ENCODE measurements around the gene TMEM94.
"Not testable (repeated sequence)": the region's sequence is repeated elsewhere in the genome, so short reads cannot be mapped to it uniquely, and the experiment has no call there.

The TMEM94 gene

DNA sequence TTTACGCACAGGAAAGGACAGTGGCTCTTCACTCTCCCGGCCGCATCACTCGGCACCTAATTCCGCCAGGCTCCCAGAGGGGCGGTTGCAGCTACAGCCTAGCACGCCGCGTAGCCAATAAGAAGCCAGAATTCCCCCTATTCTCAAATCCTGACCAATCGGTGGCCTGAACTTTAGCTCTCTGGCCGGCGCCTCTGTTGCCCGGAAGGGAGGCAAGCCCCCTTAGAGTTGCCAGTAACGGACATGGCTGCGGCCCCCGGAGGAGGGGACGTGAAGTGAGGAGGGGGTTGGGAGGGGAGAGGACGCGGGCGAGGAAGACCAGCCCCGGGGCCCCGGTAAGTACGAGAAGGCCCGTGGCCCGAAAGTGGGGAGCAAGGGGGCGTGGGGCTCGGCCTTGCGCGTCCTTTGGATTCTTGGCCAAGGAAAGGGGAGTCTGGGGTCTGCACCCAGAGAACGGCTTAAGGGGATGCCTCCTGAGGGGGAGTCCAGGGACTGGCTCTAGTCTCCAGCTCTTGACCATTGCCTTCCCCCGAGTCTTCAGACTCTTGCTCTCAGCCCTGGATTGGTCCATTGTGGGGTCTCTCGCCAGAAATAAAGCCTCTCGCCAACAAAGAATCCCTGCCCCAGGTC, at the start of gene TMEM94:
TSS of gene TMEM94 (plus strand) at position 219 of the 630 bp plus-strand sequence. CDS start 15,271 bp downstream, outside the sequence.
- peak; percentile 84 for DNase-seq

DNA sequence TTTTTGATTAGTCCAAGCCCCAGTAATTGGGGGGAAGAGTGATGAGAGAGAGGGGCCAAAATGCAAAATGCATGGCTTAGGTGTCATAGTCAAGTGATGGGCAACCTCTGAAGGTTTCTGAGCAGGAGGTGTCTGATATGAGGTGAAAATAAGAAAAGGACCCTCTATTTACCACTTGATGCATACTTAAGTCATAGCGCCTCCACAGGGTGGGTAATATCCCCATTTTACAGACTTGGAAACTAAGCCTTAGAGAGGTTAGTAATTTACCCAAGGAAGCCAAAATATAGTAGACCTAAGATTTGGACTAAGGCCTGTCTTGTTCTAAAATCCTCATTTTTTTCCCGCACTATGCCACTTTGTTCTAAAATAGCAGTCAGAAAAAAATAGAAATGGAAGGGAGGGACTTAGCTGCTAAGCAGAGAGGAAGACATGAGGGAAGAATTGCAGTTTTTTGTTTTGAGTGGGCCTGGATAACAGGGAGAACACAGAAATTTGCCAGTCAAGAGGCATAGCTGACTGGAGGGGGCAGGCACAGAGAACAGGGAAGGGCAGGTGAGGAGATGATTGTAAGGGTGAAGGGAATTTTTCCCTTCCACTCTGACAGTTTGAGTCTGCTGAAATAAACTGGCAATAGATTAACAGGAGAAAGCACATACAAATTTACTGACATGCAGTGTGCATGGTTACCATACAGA, 48.6 kb upstream of the TMEM94 start:
- no peak for DNase-seq

DNA sequence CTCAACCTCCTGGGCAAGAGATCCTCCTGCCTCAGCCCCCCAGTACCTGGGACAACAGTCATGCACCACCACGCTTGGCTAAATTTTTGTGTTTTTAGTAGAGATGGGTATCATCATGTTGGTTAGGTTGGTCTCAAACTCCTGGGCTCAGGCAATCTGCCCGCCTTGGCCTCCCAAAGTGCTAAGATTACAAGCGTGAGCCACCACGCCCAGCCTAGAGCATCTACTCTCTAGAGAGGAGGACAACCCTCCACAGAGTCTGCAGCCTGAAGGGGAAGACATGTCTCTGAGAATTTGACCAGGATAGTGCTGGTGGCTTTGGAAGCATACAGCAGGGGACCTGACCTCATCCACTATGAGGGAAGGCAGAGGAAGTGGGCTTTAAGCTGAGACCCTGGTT, 46.3 kb upstream of the TMEM94 start:
- DNase-seq = no peak

DNA sequence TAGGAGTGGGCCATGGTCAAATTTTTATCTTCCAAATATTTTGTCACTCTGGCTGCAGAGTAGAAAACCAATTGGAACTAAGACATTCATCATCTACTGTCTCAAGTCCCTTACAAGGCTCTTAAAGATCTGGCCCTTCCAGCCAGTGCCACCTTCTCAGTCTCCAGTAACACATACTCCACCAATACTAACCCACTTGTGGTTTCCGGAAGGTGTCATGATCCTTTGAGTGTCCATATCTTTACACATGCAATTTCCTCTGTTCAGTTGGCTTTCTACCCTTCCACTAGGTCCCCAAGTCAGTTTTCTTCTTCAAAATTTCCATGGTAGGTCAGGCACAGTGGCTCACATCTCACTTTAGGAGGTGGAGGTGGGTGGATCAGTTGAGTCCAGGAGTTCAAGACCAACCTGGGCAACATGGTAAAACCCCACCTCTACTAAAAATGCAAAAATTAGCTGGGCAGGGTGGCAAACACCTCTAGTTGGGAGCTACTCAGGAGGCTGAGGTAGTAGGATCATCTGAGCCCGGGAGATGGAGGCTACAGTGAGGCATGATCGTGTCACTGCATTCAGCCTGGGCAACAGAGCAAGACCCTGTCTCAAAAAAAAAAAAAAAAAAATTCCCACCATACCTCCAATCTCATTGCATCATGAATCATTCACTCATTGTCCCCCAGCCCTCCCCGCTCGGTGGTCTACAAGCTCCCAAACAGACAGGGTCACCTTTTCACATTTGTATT, 44.9 kb upstream of the TMEM94 start:
- no peak for DNase-seq

DNA sequence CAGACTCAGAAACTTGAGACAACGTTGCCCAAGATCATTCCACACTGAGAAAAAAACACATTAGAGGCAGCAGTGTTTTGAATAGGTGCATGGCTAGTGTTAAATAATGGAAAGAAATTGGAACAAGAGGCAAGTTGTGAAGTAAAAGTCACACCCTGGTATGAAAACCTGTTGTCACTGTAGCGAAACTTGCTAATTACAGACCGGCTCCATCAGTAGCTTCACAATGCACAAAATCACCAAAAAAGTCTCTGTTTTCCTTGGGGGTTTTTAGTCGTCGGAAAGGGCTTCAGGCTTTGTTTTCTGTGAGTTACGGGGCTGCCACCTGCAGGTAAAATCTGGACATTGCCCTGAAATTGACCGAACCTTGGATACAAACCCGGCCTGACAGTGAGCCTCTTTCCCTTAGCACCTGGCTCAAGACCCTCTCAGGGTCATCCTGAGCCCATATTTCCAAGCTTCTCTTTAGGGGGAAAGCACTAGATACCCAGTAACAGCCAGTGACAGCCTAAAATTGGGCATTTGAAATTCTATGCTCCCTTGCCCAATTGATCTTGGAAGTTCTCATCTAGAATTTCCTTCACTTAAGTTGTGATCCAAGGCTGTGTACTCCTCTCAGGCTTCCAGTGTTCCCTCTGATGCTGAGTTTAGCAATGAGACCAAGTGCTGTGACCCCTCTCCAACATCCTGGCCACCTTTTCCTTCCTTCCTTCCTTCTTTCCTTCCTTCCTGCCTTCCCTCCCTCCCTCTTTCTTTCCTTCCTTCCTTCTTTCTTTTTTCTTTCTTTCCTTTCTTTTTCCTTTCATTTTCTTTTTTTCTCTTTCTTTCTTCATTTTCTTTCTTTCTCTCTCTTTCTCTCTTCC, 43.7 kb upstream of the TMEM94 start:
- peak; percentile 60 for DNase-seq

DNA sequence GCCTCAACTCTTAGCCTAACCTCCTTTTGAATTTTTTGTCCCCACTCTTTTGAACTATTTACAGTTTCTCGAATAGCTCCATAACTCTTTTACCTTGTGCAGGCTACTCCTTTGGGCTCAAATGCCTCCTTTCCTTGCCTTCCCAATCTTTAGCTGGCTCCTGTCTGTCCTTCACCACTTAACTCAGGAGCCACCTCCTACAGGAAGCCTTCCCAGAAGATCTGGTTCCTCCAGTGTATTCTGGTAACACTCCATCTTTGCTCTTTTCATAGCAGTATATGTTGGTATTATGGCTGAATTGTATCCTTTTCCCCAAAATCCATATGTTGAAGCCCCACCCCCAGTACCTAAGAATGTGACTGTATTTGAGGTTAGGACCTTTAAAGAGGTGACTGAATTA, 41.9 kb upstream of the TMEM94 start:
- DNase-seq = no peak

DNA sequence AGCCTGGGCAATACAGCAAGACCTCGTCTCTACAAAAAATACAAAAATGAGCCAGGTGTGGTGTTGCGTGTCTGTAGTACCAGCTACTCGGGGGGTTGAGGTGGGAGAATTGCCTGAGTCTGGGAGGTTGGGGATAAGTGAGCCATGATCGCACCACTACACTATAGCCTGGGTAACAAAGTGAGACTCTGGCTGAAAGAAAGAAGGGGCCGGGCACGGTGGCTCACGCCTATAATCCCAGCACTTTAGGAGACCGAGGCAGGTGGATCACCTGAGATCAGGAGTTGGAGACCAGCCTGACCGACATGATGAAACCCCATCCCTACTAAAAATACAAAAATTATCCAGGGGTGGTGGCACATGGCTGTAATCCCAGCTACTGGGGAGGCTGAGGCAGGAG, 40.4 kb upstream of the TMEM94 start:
- no peak for DNase-seq

DNA sequence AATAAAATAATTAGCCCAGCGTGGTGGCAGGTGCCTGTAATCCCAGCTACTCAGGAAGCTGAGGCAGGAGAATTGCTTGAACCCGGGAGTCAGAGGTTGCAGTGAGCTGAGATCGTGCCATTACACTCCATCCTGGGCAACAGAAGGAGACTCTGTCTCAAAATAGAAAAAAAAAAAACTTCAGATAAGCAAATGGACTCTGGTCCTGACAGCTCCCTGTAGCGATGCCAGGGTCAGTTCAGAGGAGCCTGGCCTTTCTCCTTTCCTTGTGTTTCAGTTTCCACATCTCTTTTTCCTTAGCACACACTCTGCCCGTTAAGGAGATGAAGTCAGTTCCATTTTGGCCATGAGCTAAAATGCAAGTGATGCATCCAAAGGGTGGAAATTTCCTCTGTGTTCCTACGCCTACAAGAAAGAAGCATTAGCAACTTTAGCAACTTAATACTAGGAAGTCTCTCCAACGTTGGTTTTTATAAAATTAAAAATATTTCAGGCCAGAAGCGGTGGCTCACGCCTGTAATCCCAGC, 39.3 kb upstream of the TMEM94 start:
- no peak for DNase-seq

DNA sequence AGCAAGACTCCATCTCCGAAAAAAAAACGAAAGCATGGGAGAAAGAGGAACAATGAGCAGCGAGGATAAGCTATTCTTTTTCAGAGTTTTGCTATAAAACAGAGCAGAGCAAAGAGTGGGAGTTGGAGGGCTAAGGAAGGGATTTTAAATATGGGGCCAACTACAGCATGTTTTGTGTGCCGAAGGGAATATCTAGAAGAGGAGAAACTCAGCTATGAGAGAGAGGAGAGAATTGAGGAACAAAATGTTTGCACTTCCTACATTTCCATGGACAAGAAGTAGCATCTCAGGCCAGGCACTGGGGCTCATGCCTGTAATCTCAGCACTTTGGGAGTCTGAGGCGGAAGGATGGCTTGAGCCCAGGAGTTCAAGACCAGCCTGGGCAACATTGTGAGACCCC, 37.9 kb upstream of the TMEM94 start:
- DNase-seq = no peak

DNA sequence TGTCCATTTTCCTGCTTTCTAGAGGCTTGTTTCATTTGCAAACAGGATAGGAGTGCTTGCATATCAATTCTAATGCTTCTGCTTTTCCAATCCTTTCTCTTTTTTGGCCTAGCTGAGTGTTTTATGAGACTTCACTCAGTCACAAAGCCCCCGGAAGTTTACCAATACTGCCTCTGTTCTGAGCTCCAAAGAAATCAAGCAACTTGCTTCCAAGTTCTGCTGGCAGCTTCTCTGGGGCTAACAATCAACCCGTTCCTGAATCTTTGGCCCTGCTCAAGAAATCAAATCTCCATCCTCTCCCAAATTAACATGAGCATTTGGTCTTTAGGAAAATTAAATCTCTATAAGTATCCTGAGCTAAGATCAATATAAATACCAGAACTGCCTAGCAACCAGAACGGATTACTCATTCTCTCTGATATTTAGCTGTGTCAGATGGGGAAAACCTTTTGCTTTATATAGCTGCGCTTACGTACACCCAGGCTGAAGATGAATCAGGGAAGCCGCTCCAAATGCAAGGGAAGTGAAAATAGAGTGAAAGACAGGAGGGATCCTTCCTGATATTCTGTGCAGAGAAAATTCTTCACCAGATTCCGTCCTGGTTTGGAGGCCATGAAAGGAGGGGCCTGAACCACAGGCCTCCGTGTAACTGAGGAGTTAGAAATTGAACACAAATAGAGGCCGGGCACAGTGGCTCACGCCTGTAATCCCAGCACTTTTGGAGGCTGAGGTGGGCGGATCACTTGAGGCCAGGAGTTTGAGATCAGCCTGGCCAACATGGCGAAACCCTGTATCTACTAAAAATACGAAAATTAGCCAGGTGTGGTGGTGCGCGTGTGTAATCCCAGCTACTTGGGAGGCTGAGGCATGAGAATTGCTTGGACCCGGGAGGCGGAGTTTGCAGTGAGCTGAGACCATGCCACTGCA, 27.6 kb upstream of the TMEM94 start:
- no peak for DNase-seq

DNA sequence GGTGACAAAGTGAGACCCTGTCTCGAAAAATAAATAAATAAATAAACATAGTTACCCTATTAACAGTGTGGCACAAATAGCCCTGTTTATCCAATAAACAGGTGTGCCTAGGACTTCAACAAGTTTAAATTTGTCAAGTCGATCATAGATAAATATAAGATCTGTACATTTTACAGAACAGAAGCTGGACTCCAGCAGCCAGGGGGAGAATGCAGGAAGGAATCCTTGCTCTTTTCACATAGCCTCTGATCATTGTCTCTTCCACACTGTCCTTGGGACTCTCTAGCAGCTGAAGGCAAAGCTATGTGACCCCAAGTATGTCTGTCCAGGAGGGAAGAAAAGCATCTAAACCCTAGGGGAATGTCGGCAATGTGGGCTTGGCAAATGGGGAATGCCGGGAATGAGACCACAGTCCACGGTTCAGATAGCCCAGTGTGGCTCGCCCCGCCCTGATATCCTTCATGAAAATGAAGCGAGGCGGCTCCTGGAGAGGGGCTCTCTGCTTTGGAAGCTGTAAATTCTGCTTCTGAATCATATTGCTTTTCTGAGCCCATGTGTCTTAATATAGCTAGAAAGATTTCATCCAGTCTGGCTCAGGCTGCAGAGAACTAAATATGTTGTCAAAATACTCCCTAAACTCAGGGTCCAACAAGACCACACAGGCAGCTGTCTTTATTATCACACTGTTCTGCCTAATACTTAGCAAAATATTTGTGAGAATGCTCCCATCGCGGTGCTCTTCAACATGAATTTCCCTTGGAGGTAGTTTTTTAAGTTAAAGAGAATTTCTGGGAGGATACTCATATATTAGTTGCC, 26.1 kb upstream of the TMEM94 start:
- no peak for DNase-seq

DNA sequence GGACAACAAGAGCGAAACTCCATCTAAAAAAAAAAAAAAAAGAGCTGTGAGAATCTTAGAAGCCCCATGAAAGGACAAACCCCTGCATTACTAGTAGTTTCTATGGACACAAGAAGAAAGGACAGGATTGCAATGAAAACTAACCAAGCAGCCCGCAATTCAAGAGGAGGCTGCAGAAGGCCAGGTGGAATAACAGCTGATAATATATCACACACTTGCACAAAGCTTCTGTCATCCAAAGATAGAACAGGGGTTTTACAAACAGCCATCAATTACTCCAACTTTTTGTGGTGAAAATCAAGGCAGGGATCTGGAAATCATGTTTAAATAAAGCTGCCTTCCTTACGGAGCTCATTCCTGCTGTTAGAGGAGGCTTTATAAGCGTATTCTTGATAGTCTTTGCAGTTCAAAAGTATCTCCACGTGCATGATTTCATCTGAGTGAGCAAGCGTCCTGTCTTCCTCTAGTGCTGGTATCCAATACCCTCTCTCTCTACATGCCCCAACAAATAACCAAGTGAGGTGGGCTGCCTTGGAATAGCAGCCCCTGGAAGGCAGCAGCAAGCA, 23.1 kb upstream of the TMEM94 start:
- no peak for DNase-seq

DNA sequence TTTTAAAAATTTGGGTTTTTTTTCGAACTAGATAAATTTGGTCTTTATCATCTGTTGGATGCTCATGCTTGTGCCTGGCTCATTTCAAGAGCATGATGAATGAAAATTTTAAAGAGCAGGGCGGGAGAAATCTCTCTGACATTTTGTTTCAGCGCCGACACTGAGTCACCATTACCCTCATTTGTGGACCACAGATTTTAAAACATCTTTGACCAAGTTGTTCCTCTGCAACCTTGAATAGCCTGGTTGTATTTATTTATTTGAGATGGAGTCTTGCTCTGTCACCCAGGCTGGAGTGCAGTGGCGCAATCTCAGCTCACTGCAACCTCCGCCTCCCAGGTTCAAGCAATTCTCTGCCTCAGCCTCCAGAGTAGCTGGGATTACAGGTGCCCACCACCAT, 22.0 kb upstream of the TMEM94 start:
- not testable (repeated sequence) for DNase-seq

DNA sequence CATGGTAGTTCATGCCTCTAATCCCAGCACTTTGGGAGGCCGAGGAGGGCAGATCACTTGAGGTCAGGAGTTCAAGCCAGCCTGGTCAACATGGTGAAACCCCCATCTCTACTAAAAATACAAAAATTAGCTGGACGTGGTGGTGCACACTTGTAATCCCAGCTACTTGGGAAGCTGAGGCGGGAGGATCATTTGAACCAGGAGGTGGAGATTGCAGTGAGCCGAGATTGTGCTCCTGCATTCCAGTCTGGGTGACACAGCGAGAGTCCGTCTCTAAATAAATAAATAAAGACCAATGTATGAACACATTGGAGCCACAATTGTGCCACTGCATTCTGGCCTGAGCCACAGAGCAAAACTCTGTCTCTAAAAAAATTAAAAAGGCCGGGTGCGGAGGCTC, 19.0 kb upstream of the TMEM94 start:
- DNase-seq = not testable (repeated sequence)

DNA sequence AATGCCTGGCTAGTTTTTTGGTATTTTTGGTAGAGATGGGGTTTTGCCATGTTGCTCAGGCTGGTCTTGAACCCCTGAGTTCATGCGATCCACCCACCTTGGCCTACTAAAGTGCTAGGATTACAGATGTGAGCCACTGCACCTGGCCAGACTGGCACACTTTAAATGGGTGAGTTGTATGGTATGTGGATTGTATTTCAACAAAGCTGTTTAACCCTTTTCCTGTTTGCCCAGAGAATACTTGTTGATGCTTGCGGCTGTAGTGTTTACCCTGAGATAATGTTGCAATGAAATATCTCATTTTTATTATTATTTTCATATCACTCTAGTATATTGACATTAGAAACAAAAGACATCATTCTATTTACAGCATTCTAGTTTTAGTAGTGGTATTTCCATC, 17.1 kb upstream of the TMEM94 start:
- DNase-seq = no peak

DNA sequence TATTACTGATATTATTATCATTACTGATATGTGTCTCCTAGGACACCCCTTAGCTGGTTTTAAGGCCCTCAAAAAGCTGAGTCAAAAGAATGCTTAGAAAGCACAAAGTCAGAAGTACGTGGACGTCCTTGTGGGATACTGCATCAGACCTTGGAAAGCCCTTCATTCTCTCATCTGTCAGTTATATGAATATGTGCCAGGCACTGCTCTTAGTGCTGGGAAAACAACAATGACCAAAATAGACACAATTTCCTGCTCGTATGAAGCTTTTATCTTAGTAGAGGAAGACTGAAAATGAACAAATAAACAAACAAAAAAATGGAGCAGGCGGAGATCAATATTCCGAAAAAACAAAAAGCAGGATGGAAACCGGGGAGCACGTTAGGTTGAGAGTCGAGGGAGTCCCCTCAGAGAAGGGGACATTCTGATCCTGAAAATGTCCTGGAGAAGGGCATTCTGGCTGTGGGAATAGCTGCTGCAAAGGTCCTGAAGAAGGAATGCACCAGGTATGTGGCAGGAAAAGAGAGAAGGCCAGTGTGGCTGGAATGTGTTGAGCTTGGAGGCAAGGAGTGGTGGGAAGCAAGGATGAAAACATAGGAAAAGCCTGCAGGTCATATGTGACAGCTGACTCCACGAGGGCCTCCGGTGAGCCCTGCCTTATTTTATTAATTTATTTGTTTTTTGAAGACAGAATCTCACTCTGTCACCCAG, 15.5 kb upstream of the TMEM94 start:
- DNase-seq = no peak

DNA sequence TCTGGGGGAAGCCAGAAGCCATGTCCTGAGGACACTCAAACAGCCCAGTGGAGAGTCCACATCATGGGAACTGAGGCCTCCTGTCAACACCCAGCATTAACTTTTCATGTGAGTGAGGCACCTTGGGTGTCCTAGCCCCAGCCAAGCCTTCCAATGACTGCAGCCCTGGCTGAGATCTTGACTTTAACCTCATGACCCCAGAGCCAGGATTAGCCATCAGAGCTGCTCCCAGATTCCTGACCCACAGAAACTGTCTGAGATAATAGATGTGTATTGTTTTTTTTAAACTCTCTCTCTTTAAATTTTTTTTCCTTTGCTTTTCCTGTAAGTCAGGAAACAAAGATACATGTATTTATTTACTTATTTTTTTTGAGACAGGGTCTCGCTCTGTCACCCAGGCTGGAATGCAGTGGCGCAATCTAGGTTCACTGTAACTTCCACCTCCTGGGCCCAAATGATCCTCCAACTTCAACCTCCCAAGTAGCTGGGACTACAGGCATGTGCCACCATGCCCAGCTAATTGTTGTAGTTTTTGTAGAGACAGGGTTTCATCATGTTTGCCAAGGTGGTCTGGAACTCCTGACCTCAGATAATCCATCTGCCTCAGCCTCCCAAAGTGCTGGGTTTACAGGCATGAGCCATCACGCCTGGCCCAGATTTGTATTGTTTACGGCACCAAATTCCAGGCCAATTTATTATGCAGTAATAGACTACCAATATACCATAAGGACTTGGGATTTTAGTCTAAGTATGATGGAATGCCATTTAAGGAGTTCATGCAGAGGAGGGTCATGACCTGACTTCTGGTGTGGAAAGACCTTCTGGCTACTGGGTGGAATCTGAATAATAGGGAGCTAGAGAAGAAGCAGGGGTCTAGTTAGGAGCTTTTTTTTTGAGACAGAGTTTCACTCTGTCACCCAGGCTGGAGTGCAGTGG, 14.0 kb upstream of the TMEM94 start:
- no peak for DNase-seq

DNA sequence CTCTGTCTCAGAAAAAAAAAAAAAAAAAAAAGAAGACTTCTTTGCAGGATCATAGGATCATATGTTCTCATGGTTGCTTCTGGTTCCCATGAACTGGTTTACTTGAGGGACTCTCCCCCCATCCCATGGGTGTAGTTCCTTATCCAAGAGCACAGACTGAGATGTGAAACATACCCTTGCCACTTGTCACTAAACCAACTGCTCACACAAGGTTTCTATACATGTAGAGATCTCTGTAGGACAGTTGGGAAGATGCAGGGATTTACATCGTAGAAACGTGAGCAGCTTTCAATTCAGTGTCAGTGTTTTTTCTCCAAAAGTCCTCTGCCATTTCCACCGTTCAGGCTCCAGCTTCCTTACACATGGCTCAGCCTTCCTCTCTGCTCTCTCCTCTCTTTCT, 11.1 kb upstream of the TMEM94 start:
- DNase-seq = no peak

DNA sequence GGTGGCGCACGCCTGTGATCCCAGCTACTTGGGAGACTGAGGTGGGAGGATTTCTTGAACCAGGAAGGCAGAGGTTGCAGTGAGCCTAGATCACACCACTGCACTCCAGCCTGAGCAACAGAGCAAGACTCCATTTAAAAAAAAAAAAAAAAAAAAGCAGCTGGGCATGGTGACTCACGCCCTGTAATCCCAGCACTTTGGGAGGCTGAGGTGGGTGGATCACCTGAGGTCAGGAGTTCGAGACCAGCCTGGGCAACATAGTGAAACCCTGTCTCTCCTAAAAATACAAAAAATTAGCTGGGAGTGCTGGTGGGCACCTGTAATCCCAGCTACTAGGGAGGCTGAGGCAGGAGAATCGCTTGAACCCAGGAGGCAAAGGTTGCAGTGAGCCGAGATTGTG, 10.5 kb upstream of the TMEM94 start:
- DNase-seq = not testable (repeated sequence)

Measured in activated effector memory CD4-positive, alpha-beta T cell treated with Interleukin-2 at 50 U/mL for 16 hours (primary cell).